ENCODE data around the gene ROR2. TPM values are rescaled to one million over a fixed set of nuclear protein-coding genes. Genes with fewer than 3 reads are reported as not detected.

ROR2 gene
- total RNA-seq, 1 experiment from 2014 or later: 0.84 TPM

GRCh38 chr9:91723420-91724067, 226.5 kb downstream of the ROR2 start:
- ChIA-PET CTCF (interaction anchor here (0.6 to 2.7 kb wide), 5 partner anchors 297 to 1455 kb away, joined by 3 to 7 read pairs (median 3); no protein-coding TSS in a partner anchor), POLR2A (no interaction called here)
- no peaks in the 10 kb centered on the region for H3K9me3 Mint-ChIP-seq (ENCODE audit: unreplicated experiment)
- no peaks in the 10 kb centered on the region for H3K27me3 Mint-ChIP-seq (ENCODE audit: insufficient read depth, unreplicated experiment)
- intact Hi-C loops (cut with micrococcal nuclease): loop anchor here (10.0 kb wide), 2 partner anchors 49 to 639 kb away; no protein-coding TSS in a partner anchor
- H3K27ac Mint-ChIP-seq (ENCODE audit: low read depth, unreplicated experiment): no peak overlapping the region
- BruUV-seq (replicated peaks): no TSS peak
- TF ChIP-seq, protein P1, sequence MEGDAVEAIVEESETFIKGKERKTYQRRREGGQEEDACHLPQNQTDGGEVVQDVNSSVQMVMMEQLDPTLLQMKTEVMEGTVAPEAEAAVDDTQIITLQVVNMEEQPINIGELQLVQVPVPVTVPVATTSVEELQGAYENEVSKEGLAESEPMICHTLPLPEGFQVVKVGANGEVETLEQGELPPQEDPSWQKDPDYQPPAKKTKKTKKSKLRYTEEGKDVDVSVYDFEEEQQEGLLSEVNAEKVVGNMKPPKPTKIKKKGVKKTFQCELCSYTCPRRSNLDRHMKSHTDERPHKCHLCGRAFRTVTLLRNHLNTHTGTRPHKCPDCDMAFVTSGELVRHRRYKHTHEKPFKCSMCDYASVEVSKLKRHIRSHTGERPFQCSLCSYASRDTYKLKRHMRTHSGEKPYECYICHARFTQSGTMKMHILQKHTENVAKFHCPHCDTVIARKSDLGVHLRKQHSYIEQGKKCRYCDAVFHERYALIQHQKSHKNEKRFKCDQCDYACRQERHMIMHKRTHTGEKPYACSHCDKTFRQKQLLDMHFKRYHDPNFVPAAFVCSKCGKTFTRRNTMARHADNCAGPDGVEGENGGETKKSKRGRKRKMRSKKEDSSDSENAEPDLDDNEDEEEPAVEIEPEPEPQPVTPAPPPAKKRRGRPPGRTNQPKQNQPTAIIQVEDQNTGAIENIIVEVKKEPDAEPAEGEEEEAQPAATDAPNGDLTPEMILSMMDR (IDR thresholded peaks at IDR 0.05; ENCODE audit: unreplicated experiment): no peak
- peaks cover 31% of the 10 kb centered on the region for H3K4me1 Mint-ChIP-seq (ENCODE audit: insufficient read depth, unreplicated experiment)
- H3K36me3 Mint-ChIP-seq (ENCODE audit: insufficient read depth, unreplicated experiment): no peaks in the 10 kb centered on the region
- no peak overlapping the region for H3K4me3 Mint-ChIP-seq (ENCODE audit: unreplicated experiment)
- no peak for DNase-seq (ENCODE audit: unreplicated experiment)

- TF ChIP-seq, protein P1 (IDR thresholded peaks at IDR 0.05; ENCODE audit: unreplicated experiment): no peak
- intact Hi-C loops (cut with micrococcal nuclease): loop anchor here (10.0 kb wide), 2 partner anchors 46 to 636 kb away; no protein-coding TSS in a partner anchor
- no peak for DNase-seq (ENCODE audit: unreplicated experiment)
- Mint-ChIP-seq H3K4me1 (ENCODE audit: insufficient read depth, unreplicated experiment) (peaks cover 17% of the 10 kb centered on the region), H3K27ac (ENCODE audit: low read depth, unreplicated experiment) (no peak overlapping the region), H3K36me3 (ENCODE audit: insufficient read depth, unreplicated experiment) (no peaks in the 10 kb centered on the region), H3K4me3 (ENCODE audit: unreplicated experiment) (no peak overlapping the region), H3K9me3 (ENCODE audit: unreplicated experiment) (no peaks in the 10 kb centered on the region), H3K27me3 (ENCODE audit: insufficient read depth, unreplicated experiment) (no peaks in the 10 kb centered on the region)
- no TSS peak for BruUV-seq (replicated peaks)
- CTCF ChIA-PET: interaction anchor here (0.7 to 2.3 kb wide), 2 partner anchors 13 to 112 kb away, joined by 3 to 7 read pairs; no protein-coding TSS in a partner anchor
- POLR2A ChIA-PET: interaction anchor here (0.6 to 1.2 kb wide), 2 partner anchors 138 to 513 kb away, joined by 3 to 5 read pairs; no protein-coding TSS in a partner anchor
These were observed 229.0 kb downstream of the ROR2 start for GRCh38 chr9:91720751-91721705.

- intact Hi-C loops (cut with micrococcal nuclease): loop anchor here (10.0 kb wide), 2 partner anchors 46 to 636 kb away; no protein-coding TSS in a partner anchor
- Mint-ChIP-seq H3K27me3 (ENCODE audit: insufficient read depth, unreplicated experiment) (no peaks in the 10 kb centered on the region), H3K36me3 (ENCODE audit: insufficient read depth, unreplicated experiment) (no peaks in the 10 kb centered on the region), H3K4me3 (ENCODE audit: unreplicated experiment) (no peak overlapping the region), H3K9me3 (ENCODE audit: unreplicated experiment) (no peaks in the 10 kb centered on the region), H3K27ac (ENCODE audit: low read depth, unreplicated experiment) (no peak overlapping the region), H3K4me1 (ENCODE audit: insufficient read depth, unreplicated experiment) (peaks cover 17% of the 10 kb centered on the region)
- TF ChIP-seq, protein P1 (IDR thresholded peaks at IDR 0.05; ENCODE audit: unreplicated experiment): no peak
- DNase-seq (ENCODE audit: unreplicated experiment): no peak
- CTCF ChIA-PET: no interaction called here
- POLR2A ChIA-PET: interaction anchor here (1.2 kb wide), 1 partner anchor 138 kb away, joined by 5 read pairs; no protein-coding TSS in a partner anchor
- BruUV-seq (replicated peaks): no TSS peak
These were observed 229.7 kb downstream of the ROR2 start for GRCh38 chr9:91720313-91720712.

GRCh38 chr9:91718071-91718470, 232.0 kb downstream of the ROR2 start:
- H3K27ac Mint-ChIP-seq (ENCODE audit: low read depth, unreplicated experiment): no peak overlapping the region
- TF ChIP-seq, protein P1 (IDR thresholded peaks at IDR 0.05; ENCODE audit: unreplicated experiment): no peak
- H3K36me3 Mint-ChIP-seq (ENCODE audit: insufficient read depth, unreplicated experiment): no peaks in the 10 kb centered on the region
- ChIA-PET POLR2A (interaction anchor here (0.7 kb wide), 1 partner anchor 232 kb away, joined by 4 read pairs; no protein-coding TSS in a partner anchor), CTCF (interaction anchor here (1.2 to 1.6 kb wide), 3 partner anchors 10 to 41 kb away, joined by 3 to 8 read pairs (median 6); no protein-coding TSS in a partner anchor)
- H3K9me3 Mint-ChIP-seq (ENCODE audit: unreplicated experiment): no peaks in the 10 kb centered on the region
- DNase-seq (ENCODE audit: unreplicated experiment): no peak
- BruUV-seq (replicated peaks): no TSS peak
- H3K27me3 Mint-ChIP-seq (ENCODE audit: insufficient read depth, unreplicated experiment): no peaks in the 10 kb centered on the region
- intact Hi-C loops (cut with micrococcal nuclease): no loop called here
- H3K4me1 Mint-ChIP-seq (ENCODE audit: insufficient read depth, unreplicated experiment): peaks cover 17% of the 10 kb centered on the region
- no peak overlapping the region for H3K4me3 Mint-ChIP-seq (ENCODE audit: unreplicated experiment)
